Hepatocyte (in vitro differentiated cells): ENCODE data around the gene TCAF2. TPM values are rescaled to one million over a fixed set of nuclear protein-coding genes. Genes with fewer than 3 reads are reported as not detected.
"Not testable (repeated sequence)": the region's sequence is repeated elsewhere in the genome, so short reads cannot be mapped to it uniquely, and the experiment has no call there.

ENCODE experiments used
- DNase-seq: peaks from one replicate; pipeline ENCODE4 v3.0.0-alpha.2; 2016; ENCODE audit warnings: low spot score
- H2AFZ ChIP-seq: fragments of 200-600 bp; sonication (generic); 2 replicates; pipeline ENCODE4 v1.6.0; 2016; ENCODE audit warnings: antibody characterized with exemption, mild to moderate bottlenecking
- H3K27ac ChIP-seq: fragments of 200-600 bp; sonication (generic); 2 replicates; pipeline ENCODE4 v1.5.1; 2016; ENCODE audit warnings: mild to moderate bottlenecking
- H3K27me3 ChIP-seq: fragments of 200-600 bp; sonication (generic); 2 replicates; pipeline ENCODE4 v1.6.1; 2016
- H3K36me3 ChIP-seq: fragments of 200-600 bp; sonication (generic); replicated peaks from 2 replicates; pipeline ENCODE4 v1.5.1; 2016; ENCODE audit warnings: low read depth; ENCODE audit not compliant: insufficient read depth
- H3K4me1 ChIP-seq: fragments of 200-600 bp; sonication (generic); 2 replicates; pipeline ENCODE4 v1.5.1; 2016; ENCODE audit warnings: mild to moderate bottlenecking, moderate library complexity; ENCODE audit not compliant: insufficient read depth
- H3K4me2 ChIP-seq: fragments of 200-600 bp; sonication (generic); 2 replicates; pipeline ENCODE4 v1.6.0; 2016
- H3K4me3 ChIP-seq: fragments of 200-600 bp; sonication (generic); 2 replicates; pipeline ENCODE4 v1.5.1; 2016; ENCODE audit warnings: mild to moderate bottlenecking
- H3K79me2 ChIP-seq: fragments of 200-600 bp; sonication (generic); 2 replicates; pipeline ENCODE4 v1.6.0; 2017; ENCODE audit warnings: mild to moderate bottlenecking
- H3K9me2 ChIP-seq: fragments of 200-600 bp; sonication (generic); replicated peaks from 2 replicates; pipeline ENCODE4 v1.6.0; 2017; ENCODE audit warnings: mild to moderate bottlenecking; ENCODE audit not compliant: insufficient read depth
- H3K9me3 ChIP-seq: fragments of 200-600 bp; sonication (generic); 2 replicates; pipeline ENCODE4 v1.5.1; 2016; ENCODE audit warnings: low read depth, mild to moderate bottlenecking
- H4K20me1 ChIP-seq: fragments of 200-600 bp; sonication (generic); 2 replicates; pipeline ENCODE4 v1.6.0; 2016; ENCODE audit warnings: mild to moderate bottlenecking; ENCODE audit not compliant: insufficient read depth, poor library complexity, severe bottlenecking
- WGBS: methylation state at CpG from one replicate; pipeline ENCODE4 v1.1.6; 2016; ENCODE audit warnings: low lambda C conversion rate; ENCODE audit errors: missing lambda C conversion rate; 5-methylcytosine and 5-hydroxymethylcytosine counted together
- polyA plus RNA-seq: library from polyadenylated mRNA; unstranded; fragments of >200 nt; fragmentation: Nextera tagmentation; extraction: Ambion mirVana; gene quantifications from 2 replicates; pipeline ENCODE4 v1.2.1, GENCODE V29; 2016
- small RNA-seq: library from RNA; depleted of rRNA; stranded (forward); fragments of <200 nt; gene quantifications from one replicate; pipeline ENCODE3, GENCODE V24; 2014
- total RNA-seq: library from RNA; depleted of rRNA; stranded (reverse); fragments of >200 nt; gene quantifications from 2 replicates; pipeline ENCODE4 v1.2.3, GENCODE V29; 2014

Gene TCAF2
- total and polyA plus RNA-seq, 2 experiments from 2014 or later: 1.0 to 1.4 TPM

- H3K4me3 ChIP-seq, H3K79me2 ChIP-seq, H4K20me1 ChIP-seq, H3K36me3 ChIP-seq, H3K27ac ChIP-seq, H3K9me3 ChIP-seq, H2AFZ ChIP-seq, H3K4me2 ChIP-seq, H3K27me3 ChIP-seq, H3K9me2 ChIP-seq, DNase-seq, H3K4me1 ChIP-seq: not testable (repeated sequence)
- WGBS: no CpG with 5 or more reads among the region's 12 CpGs
Observed at GRCh38 chr7:143635364-143636240, 14.8 kb downstream of the TCAF2 start.

DNA sequence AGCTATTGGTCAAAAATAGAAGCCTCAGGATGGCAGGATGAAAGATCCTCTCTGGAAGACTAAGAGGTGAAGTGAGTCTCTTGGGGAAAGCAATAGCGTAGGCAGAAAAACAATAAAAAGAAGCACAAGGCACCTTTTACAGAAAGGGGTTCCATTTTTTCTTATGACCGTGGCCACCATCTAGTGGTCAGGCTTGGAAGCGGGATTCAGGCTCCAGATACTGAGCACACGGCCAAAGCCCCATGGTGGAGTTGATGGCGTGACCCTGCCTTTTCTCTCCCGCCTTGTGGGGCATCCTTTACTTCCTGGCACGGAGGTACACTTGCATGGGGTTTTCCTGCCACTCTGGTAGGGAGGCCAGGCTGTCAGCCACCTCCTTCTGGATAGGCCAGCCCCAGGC lies 18.6 kb downstream of the TCAF2 start:
- H3K9me3 ChIP-seq, DNase-seq, H3K36me3 ChIP-seq, H2AFZ ChIP-seq, H3K27ac ChIP-seq, H3K79me2 ChIP-seq, H3K4me1 ChIP-seq, H3K4me2 ChIP-seq, H4K20me1 ChIP-seq, H3K27me3 ChIP-seq, H3K9me2 ChIP-seq, H3K4me3 ChIP-seq: not testable (repeated sequence)
- no CpG with 5 or more reads among the region's 7 CpGs for WGBS

DNA sequence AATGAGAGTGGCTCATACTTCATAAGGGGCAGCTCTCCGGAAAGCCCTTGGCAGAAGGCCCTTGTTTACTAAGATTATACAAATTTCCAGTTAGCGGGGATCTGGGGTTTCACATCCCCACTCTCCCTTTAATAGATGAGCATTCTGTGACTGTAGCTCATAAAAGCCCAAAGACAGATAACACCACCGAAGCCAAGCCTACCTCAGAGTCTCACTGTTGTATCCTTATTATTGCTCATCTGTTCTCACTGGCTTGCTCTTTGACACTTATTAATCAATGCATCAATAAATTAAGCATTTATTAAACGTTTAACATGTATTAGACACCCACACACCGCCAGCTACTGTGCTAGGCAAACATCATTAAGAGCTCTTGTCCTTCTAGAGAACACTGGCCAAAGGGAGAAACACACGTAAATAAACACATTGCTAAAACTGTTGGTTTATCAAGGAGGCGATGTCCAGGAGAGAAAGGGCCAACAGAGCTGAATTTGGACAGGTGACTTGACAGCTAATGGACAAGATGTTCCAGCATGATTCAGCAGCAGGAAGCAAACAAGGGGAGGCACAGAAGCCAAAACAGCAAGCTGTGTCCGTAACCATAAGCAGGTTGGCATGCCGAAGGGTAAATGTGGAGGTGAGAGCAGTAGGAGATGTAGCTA lies 19.9 kb downstream of the TCAF2 start:
- 33% methylated on average over 2 of the region's 9 CpGs for WGBS
- not testable (repeated sequence) for DNase-seq, H3K9me2 ChIP-seq, H3K9me3 ChIP-seq, H3K4me1 ChIP-seq, H3K79me2 ChIP-seq, H3K4me2 ChIP-seq, H2AFZ ChIP-seq, H3K36me3 ChIP-seq, H3K27me3 ChIP-seq, H4K20me1 ChIP-seq, H3K27ac ChIP-seq, H3K4me3 ChIP-seq

- H2AFZ ChIP-seq, H3K9me3 ChIP-seq: not testable (repeated sequence)
Observed at GRCh38 chr7:143646598-143646997, 25.8 kb downstream of the TCAF2 start.

GRCh38 chr7:143649902-143650301 lies 29.1 kb downstream of the TCAF2 start:
- H3K9me3 ChIP-seq, H2AFZ ChIP-seq, H3K36me3 ChIP-seq, H3K9me2 ChIP-seq, H3K4me2 ChIP-seq, H3K4me1 ChIP-seq, H3K4me3 ChIP-seq, H3K27ac ChIP-seq, H3K27me3 ChIP-seq, H3K79me2 ChIP-seq, DNase-seq, H4K20me1 ChIP-seq: not testable (repeated sequence)
- no CpG with 5 or more reads among the region's 3 CpGs for WGBS

More at GRCh38 chr7:143646598-143646997, 25.8 kb downstream of the TCAF2 start:
- DNase-seq, H3K4me2 ChIP-seq, H3K27ac ChIP-seq, H3K9me2 ChIP-seq, H3K4me3 ChIP-seq, H3K4me1 ChIP-seq, H4K20me1 ChIP-seq, H3K36me3 ChIP-seq, H3K79me2 ChIP-seq, H3K27me3 ChIP-seq: not testable (repeated sequence)
- WGBS: no CpG with 5 or more reads among the region's 6 CpGs

- not testable (repeated sequence) for H3K4me1 ChIP-seq, H3K4me2 ChIP-seq, H3K9me3 ChIP-seq, H3K9me2 ChIP-seq, H2AFZ ChIP-seq, H3K4me3 ChIP-seq, H3K27ac ChIP-seq, H3K36me3 ChIP-seq, DNase-seq, H3K79me2 ChIP-seq, H4K20me1 ChIP-seq, H3K27me3 ChIP-seq
- WGBS: no CpG with 5 or more reads among the region's 8 CpGs
Observed at GRCh38 chr7:143650447-143650846, 29.7 kb downstream of the TCAF2 start.

Small RNA genes lying within 50 kb of the gene (small RNA-seq; reads per million reads assigned to genes)
- gene AC073264.2 (not detected), gene RNU6-162P (not detected)

Other genes with a start within 250 kb of the TCAF2 start
- gene ZYX, start 239.6 kb upstream of the TCAF2 start, total RNA-seq: 25.0 and 31.8 TPM in 2 replicates
- 187 and 202 TPM in 2 replicates for gene ZYX, start 239.6 kb upstream of the TCAF2 start, polyA plus RNA-seq
- 34.2 and 39.4 TPM in 2 replicates for gene EPHA1, start 212.1 kb upstream of the TCAF2 start, total RNA-seq
- 36.7 and 42.9 TPM in 2 replicates for gene EPHA1, start 212.1 kb upstream of the TCAF2 start, polyA plus RNA-seq
- not detected in 2 replicates for gene TAS2R60, start 177.5 kb upstream of the TCAF2 start, total RNA-seq
- gene TAS2R60, start 177.5 kb upstream of the TCAF2 start, polyA plus RNA-seq: not detected in 2 replicates
- not detected in 2 replicates for gene TAS2R41, start 143.1 kb upstream of the TCAF2 start, total RNA-seq
- gene TAS2R41, start 143.1 kb upstream of the TCAF2 start, polyA plus RNA-seq: not detected in 2 replicates
- 1.8 and 2.7 TPM in 2 replicates for gene CTAGE15, start 49.2 kb upstream of the TCAF2 start, total RNA-seq
- gene CTAGE15, start 49.2 kb upstream of the TCAF2 start, polyA plus RNA-seq: 0.22 and 0.26 TPM in 2 replicates
- gene CTAGE6, start 136.7 kb downstream of the TCAF2 start, total RNA-seq: 0.07 TPM in 1 of 2 replicates, not detected in the other
- gene CTAGE6, start 136.7 kb downstream of the TCAF2 start, polyA plus RNA-seq: not detected in 2 replicates